ENCODE data around the gene TTC34.
"Not testable (repeated sequence)": the region's sequence is repeated elsewhere in the genome, so short reads cannot be mapped to it uniquely, and the experiment has no call there.

Gene TTC34

DNA sequence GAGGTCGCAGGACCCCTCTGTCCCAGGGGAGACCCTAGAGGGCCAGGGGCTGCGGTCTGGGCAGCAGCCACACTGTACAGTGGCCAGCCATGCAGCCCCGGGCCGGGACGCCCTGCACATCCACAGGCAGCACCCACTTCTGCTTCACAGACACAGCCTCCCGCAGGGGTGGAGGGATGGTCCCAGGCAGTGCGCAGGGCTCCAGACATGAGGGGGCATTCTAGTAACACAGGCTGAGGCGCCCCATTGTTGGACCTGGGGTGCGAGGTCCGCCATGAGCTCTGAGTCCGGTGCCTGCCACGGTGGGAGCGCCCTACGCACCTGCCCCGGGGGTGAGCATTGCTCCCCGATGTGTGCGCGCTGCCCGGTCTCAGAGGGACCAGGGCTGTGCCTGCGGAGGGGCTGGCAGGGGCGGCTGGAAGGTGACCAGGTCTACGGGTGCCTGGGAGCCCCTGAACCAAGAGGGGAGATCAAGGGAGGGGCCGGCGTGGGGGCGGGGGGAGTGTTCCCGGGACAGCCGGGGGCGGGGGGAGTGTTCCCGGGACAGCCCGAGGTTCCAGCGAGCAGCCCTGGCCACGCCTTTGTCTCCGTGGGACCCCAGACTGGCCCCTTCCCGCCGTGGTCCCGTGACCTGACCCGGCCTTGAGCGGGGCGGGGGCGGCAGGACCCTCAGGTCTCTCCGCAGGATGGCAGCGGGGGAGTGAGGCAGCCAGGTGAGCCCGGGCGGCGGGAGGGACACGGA lies 173.1 kb downstream of the TTC34 start:
- H3K4me3 ChIP-seq (replicated peaks; ENCODE audit: low read depth, low read length): no peak overlapping the region
- TF ChIP-seq, protein P1, sequence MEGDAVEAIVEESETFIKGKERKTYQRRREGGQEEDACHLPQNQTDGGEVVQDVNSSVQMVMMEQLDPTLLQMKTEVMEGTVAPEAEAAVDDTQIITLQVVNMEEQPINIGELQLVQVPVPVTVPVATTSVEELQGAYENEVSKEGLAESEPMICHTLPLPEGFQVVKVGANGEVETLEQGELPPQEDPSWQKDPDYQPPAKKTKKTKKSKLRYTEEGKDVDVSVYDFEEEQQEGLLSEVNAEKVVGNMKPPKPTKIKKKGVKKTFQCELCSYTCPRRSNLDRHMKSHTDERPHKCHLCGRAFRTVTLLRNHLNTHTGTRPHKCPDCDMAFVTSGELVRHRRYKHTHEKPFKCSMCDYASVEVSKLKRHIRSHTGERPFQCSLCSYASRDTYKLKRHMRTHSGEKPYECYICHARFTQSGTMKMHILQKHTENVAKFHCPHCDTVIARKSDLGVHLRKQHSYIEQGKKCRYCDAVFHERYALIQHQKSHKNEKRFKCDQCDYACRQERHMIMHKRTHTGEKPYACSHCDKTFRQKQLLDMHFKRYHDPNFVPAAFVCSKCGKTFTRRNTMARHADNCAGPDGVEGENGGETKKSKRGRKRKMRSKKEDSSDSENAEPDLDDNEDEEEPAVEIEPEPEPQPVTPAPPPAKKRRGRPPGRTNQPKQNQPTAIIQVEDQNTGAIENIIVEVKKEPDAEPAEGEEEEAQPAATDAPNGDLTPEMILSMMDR (IDR thresholded peaks at IDR 0.05; ENCODE audit: insufficient read depth, low read length, poor library complexity, severe bottlenecking): no peak
- no peaks in the 10 kb centered on the region for H3K27me3 ChIP-seq (replicated peaks; ENCODE audit: control insufficient read depth, insufficient read depth, low read length)
- H3K36me3 ChIP-seq (ENCODE audit: control insufficient read depth, insufficient read depth, low read length): no peaks in the 10 kb centered on the region
- no peak for DNase-seq (ENCODE audit: extremely low read depth, insufficient read length)

DNA sequence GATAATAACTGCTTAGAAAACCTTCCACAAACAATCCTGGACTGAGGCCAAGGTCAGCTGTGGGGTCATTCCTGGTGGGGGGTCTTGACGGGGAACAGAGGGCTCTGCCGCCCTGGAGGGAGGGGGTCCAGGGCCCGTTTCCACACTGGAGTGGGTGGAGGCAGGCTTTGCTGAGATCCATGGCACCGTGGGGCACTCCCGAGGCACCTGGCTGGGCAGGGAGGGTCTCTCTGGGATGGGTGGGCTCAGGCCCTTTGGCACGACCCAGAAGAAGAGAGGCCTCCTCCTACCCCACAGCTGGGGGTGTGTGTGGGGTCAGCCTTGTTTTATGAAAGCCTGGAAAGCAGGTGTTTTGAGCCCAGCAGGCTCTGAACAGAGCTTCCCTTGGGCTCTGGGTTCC lies 173.7 kb downstream of the TTC34 start:
- Histone ChIP-seq H3K36me3 (ENCODE audit: control insufficient read depth, insufficient read depth, low read length) (no peaks in the 10 kb centered on the region), H3K27me3 (replicated peaks; ENCODE audit: control insufficient read depth, insufficient read depth, low read length) (no peaks in the 10 kb centered on the region), H3K4me3 (replicated peaks; ENCODE audit: low read depth, low read length) (no peak overlapping the region)
- no peak for DNase-seq (ENCODE audit: extremely low read depth, insufficient read length)
- TF ChIP-seq, protein P1 (IDR thresholded peaks at IDR 0.05; ENCODE audit: insufficient read depth, low read length, poor library complexity, severe bottlenecking): no peak

DNA sequence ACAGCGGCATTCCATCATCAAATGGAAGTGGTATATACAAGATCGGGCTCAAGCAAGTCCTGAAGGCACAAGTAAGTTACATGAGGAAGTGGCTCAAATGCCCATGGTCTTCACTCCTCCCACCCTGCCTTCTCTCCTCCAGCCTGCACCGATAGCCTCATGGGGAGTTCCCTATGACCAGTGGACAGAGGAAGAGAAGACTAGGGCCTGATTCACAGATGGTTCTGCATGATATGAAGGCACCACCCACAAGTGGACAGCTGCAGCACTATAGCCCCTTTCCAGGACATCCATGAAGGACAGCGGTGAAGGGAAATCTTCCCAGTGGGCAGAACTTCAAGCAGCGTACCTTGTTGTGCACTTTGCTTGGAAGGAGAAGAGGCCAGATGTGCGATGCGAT lies 175.7 kb downstream of the TTC34 start:
- H3K27me3 ChIP-seq (replicated peaks; ENCODE audit: control insufficient read depth, insufficient read depth, low read length); DNase-seq (ENCODE audit: extremely low read depth, insufficient read length); H3K4me3 ChIP-seq (replicated peaks; ENCODE audit: low read depth, low read length); H3K36me3 ChIP-seq (ENCODE audit: control insufficient read depth, insufficient read depth, low read length): not testable (repeated sequence)

DNA sequence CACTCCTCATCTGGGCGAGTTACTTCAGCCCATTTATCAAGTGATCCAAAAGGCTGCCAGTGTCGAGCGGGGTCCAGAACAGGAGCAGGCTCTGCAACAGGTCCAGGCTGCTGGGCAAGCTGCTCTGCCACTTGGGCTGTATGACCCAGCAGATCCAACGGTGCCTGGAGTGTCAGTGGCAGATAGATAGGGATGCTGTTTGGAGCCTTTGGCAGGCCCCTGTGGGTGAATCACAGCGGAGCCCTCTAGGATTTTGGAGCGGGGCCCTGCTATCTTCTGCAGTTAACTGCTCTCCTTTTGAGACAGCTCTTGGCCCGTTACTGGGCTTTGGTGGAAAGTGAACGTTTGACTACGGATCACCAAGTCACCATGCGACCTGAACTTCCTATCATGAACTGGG lies 176.2 kb downstream of the TTC34 start:
- Histone ChIP-seq H3K36me3 (ENCODE audit: control insufficient read depth, insufficient read depth, low read length) (no peaks in the 10 kb centered on the region), H3K27me3 (replicated peaks; ENCODE audit: control insufficient read depth, insufficient read depth, low read length) (no peaks in the 10 kb centered on the region), H3K4me3 (replicated peaks; ENCODE audit: low read depth, low read length) (no peak overlapping the region)
- TF ChIP-seq, protein P1 (IDR thresholded peaks at IDR 0.05; ENCODE audit: insufficient read depth, low read length, poor library complexity, severe bottlenecking): no peak
- no peak for DNase-seq (ENCODE audit: extremely low read depth, insufficient read length)

DNA sequence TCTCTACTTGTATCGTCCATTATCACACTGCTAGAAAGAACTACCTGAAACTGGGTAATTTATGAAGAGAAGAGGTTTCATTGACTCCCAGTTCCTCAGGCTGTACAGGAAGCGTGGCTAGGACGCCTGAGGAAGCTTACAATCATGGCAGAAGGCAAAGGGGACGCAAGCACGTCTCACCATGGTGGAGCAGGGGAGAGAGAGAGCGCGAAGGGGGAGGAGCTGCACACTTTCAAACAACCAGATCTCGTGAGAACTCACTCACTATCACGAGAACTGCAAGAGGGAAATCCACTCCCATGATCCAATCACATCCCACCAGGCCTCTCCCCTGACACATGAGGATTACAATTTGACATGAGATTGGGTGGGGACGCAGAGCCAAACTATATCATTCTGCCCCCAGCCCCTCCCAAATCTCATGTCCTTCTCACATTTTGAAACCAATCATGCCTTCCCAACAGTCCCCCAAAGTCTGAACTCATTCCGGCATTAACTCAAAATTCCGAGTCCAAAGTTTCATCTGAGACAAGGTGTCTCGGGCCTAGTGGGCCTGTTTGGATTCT lies 176.7 kb downstream of the TTC34 start:
- TF ChIP-seq, protein P1 (IDR thresholded peaks at IDR 0.05; ENCODE audit: insufficient read depth, low read length, poor library complexity, severe bottlenecking): no peak
- Histone ChIP-seq H3K4me3 (replicated peaks; ENCODE audit: low read depth, low read length) (no peak overlapping the region), H3K27me3 (replicated peaks; ENCODE audit: control insufficient read depth, insufficient read depth, low read length) (no peaks in the 10 kb centered on the region), H3K36me3 (ENCODE audit: control insufficient read depth, insufficient read depth, low read length) (no peaks in the 10 kb centered on the region)
- DNase-seq (ENCODE audit: extremely low read depth, insufficient read length): no peak

DNA sequence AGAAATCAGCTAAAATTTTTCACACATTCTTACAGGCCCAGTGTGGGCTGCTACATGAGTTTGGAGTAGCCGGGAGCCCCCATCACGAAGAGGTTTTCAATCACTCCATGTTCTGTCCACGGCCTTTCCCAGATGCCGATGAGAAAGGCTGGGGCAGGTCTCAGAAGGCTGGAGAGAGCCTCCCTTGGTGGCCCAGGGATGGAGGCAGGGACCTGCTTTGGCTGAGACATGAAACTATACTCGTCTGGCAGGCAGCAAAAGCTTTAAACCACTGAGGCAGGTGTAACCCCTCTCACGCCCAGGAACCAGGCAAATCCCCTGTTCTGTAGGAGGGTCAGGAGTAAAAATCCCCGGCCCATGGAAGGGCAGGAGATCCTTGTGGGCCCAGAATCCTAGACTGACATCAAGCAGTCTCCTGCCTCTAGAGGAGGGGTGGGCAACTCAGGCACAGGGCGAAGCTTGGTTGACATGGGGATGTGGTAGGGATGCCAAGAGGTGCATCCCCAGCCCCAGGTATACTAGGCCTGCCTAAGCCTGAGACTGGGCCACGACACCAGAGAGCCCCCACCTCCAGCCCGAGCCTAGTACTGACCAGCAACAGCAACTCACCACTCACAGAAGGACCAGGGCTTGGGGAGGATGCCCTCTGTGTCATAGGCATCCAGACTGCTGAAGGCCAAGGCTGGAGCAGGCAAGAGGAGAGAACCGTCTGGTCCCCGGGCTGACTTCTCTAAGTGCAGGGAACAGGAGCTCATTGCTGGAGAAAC lies 177.7 kb downstream of the TTC34 start:
- H3K4me3 ChIP-seq (replicated peaks; ENCODE audit: low read depth, low read length): no peak overlapping the region
- TF ChIP-seq, protein P1 (IDR thresholded peaks at IDR 0.05; ENCODE audit: insufficient read depth, low read length, poor library complexity, severe bottlenecking): no peak
- no peaks in the 10 kb centered on the region for H3K27me3 ChIP-seq (replicated peaks; ENCODE audit: control insufficient read depth, insufficient read depth, low read length)
- DNase-seq (ENCODE audit: extremely low read depth, insufficient read length): no peak
- H3K36me3 ChIP-seq (ENCODE audit: control insufficient read depth, insufficient read depth, low read length): no peaks in the 10 kb centered on the region

Data from GM06990 (cell line).